WTC11 (cell line): Measurements from ENCODE around the gene IL11RA. TPM values are rescaled to one million over a fixed set of nuclear protein-coding genes. Genes with fewer than 3 reads are reported as not detected.

Experiments
- CBFB ChIP-seq: sonication (generic); formaldehyde crosslinking; IDR thresholded peaks from 2 replicates; pipeline ENCODE4 v1.8.1; 2022; ENCODE audit warnings: mild to moderate bottlenecking, low read depth, missing genetic modification reagents
- CREM ChIP-seq: sonication (generic); formaldehyde crosslinking; IDR thresholded peaks from 2 replicates; pipeline ENCODE4 v1.8.1; 2022; ENCODE audit warnings: mild to moderate bottlenecking, missing genetic modification reagents, moderate library complexity
- ESRRA ChIP-seq: sonication (generic); formaldehyde crosslinking; IDR thresholded peaks from 2 replicates; pipeline ENCODE4 v1.8.1; 2022; ENCODE audit warnings: mild to moderate bottlenecking, missing genetic modification reagents, borderline replicate concordance
- GABPB1 ChIP-seq: sonication (generic); formaldehyde crosslinking; IDR thresholded peaks from 2 replicates; pipeline ENCODE4 v1.8.1; 2023; ENCODE audit warnings: mild to moderate bottlenecking, missing genetic modification reagents
- HMGA2 ChIP-seq: fragments of 250-450 bp; sonication (Bioruptor Pico); IDR thresholded peaks from 2 replicates; pipeline ENCODE4 v1.4.0; 2021; ENCODE audit warnings: mild to moderate bottlenecking, moderate library complexity
- NR2C2 ChIP-seq: sonication (generic); formaldehyde crosslinking; IDR thresholded peaks from 2 replicates; pipeline ENCODE4 v1.8.0; 2022; ENCODE audit warnings: mild to moderate bottlenecking, missing genetic modification reagents
- NR3C1 ChIP-seq: sonication (generic); formaldehyde crosslinking; conservative IDR thresholded peaks from 2 replicates; pipeline ENCODE4 v1.8.1; 2023; ENCODE audit warnings: low read depth, mild to moderate bottlenecking, missing genetic modification reagents
- PRRX2 ChIP-seq: fragments of 250-450 bp; sonication (Bioruptor Pico); IDR thresholded peaks from 2 replicates; pipeline ENCODE4 v1.8.0; 2021; ENCODE audit warnings: mild to moderate bottlenecking
- RELA ChIP-seq: sonication (generic); formaldehyde crosslinking; IDR thresholded peaks from 2 replicates; pipeline ENCODE4 v1.8.1; 2022; ENCODE audit warnings: missing genetic modification reagents, mild to moderate bottlenecking, borderline replicate concordance
- SMAD4 ChIP-seq: sonication (generic); formaldehyde crosslinking; IDR thresholded peaks from 2 replicates; pipeline ENCODE4 v1.8.0; 2022; ENCODE audit warnings: mild to moderate bottlenecking, missing genetic modification reagents
- SOX15 ChIP-seq: fragments of 250-450 bp; sonication (Bioruptor Pico); IDR thresholded peaks from 2 replicates; pipeline ENCODE4 v1.9.0; 2021; ENCODE audit warnings: mild to moderate bottlenecking
- SP1 ChIP-seq: sonication (generic); formaldehyde crosslinking; conservative IDR thresholded peaks from 2 replicates; pipeline ENCODE4 v1.8.1; 2022; ENCODE audit warnings: missing genetic modification reagents
- TCF7 ChIP-seq: sonication (generic); formaldehyde crosslinking; IDR thresholded peaks from 2 replicates; pipeline ENCODE4 v1.8.0; 2022; ENCODE audit warnings: mild to moderate bottlenecking, low read depth, missing genetic modification reagents, moderate library complexity
- TEAD1 ChIP-seq: sonication (generic); formaldehyde crosslinking; IDR thresholded peaks from 2 replicates; pipeline ENCODE4 v1.8.0; 2022; ENCODE audit warnings: mild to moderate bottlenecking, missing genetic modification reagents
- TEAD4 ChIP-seq: sonication (generic); formaldehyde crosslinking; IDR thresholded peaks from 2 replicates; pipeline ENCODE4 v1.8.0; 2022; ENCODE audit warnings: mild to moderate bottlenecking, missing genetic modification reagents
- ZNF219 ChIP-seq: sonication (generic); formaldehyde crosslinking; IDR thresholded peaks from 2 replicates; pipeline ENCODE4 v1.8.0; 2023; ENCODE audit warnings: missing genetic modification reagents, mild to moderate bottlenecking, borderline replicate concordance
- total RNA-seq: library from RNA; stranded (reverse); gene quantifications from 3 replicates; pipeline ENCODE4 v1.2.3, GENCODE V29; 2021
- TF ChIP-seq, protein P1 (sequence below): sonication (generic); formaldehyde crosslinking; IDR thresholded peaks from 2 replicates; pipeline ENCODE4 v1.8.1; 2023; ENCODE audit warnings: mild to moderate bottlenecking, missing genetic modification reagents
- TF ChIP-seq, protein P2 (sequence below): sonication (generic); formaldehyde crosslinking; IDR thresholded peaks from 2 replicates; pipeline ENCODE4 v1.8.1; 2022; ENCODE audit warnings: missing genetic modification reagents, borderline replicate concordance
- TF ChIP-seq, protein P3 (sequence below): sonication (generic); formaldehyde crosslinking; IDR thresholded peaks from 2 replicates; pipeline ENCODE4 v1.8.0; 2022; ENCODE audit warnings: mild to moderate bottlenecking, missing genetic modification reagents
- TF ChIP-seq, protein P4 (sequence below): sonication (generic); formaldehyde crosslinking; IDR thresholded peaks from 2 replicates; pipeline ENCODE4 v1.8.1; 2023; ENCODE audit warnings: mild to moderate bottlenecking, missing genetic modification reagents, borderline replicate concordance
- TF ChIP-seq, protein P5 (sequence below): sonication (generic); formaldehyde crosslinking; IDR thresholded peaks from 2 replicates; pipeline ENCODE4 v1.8.0; 2022; ENCODE audit warnings: missing genetic modification reagents
- TF ChIP-seq, protein P6 (sequence below): sonication (generic); formaldehyde crosslinking; IDR thresholded peaks from 2 replicates; pipeline ENCODE4 v1.8.1; 2023; ENCODE audit warnings: mild to moderate bottlenecking, missing genetic modification reagents, moderate library complexity
- TF ChIP-seq, protein P7 (sequence below): sonication (generic); formaldehyde crosslinking; IDR thresholded peaks from 2 replicates; pipeline ENCODE4 v1.8.1; 2023; ENCODE audit warnings: mild to moderate bottlenecking, missing genetic modification reagents

Gene IL11RA
- total RNA-seq, 1 experiment from 2014 or later = 8.6 TPM

DNA sequence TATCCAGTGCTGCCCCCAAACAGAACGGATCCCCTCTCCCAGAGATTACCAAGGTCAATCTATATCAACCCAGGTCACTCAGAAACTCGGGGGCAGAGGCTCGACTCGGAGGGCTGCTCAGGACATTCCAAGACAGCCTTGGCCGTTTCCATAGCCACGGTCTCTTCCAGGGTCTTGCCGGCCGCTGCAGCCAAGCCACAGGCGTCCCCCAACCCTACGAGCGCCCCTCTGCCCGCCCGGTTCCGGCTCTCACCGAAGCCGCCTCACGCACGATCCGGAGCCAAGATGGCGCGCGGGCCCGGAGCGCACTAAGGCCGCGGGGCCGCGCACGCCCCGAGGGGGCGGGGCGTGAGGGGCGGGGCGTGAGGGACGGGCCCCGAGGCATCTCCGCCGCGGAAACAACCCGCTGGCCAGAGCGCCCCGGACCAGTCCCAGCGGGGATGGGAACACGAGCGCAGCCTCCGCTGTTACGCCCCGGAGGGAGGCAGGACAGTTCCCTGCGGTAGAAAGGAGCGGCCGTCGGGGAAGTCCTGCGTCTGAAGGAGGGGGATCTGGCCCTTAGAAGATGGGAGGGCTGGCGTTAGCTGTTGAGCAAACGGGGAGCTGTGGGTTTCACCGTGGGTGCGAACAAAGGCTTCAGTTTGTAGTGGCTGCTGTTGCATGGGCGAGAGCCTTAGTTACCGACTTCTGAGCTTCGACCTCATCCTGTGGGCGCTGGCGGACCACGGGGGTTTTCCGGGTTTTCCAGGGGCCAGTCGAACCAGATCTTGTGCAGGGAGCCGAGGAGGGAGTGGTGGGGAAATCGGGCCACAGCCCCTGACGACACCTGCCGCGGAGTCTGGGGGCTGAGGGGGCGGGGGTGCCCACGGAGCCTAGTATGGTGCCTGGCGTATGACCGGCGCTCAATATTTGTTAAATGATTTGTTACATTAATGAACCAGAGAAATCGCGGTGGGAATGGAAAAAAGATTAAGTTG is 39.9 kb upstream of the IL11RA start, which contains the start of gene RPP25L (continued):
- TF ChIP-seq ESRRA (CRISPR knock-in tag) (0 out of 2 replicates have a peak, but pooled peaks have one; percentile 55), TCF7 (CRISPR knock-in tag) (no peak), CREM (CRISPR knock-in tag) (0 out of 2 replicates have a peak, but pooled peaks have one; percentile 23), NR3C1 (CRISPR knock-in tag) (no peak), ZNF219 (CRISPR knock-in tag) (no peak), TEAD4 (CRISPR knock-in tag) (no peak), HMGA2 (no peak), CBFB (CRISPR knock-in tag) (no peak), TEAD1 (peak; percentile 53; the same call in 1 of the 2 replicates), SOX15 (CRISPR knock-in tag) (no peak), NR2C2 (no peak), RELA (CRISPR knock-in tag) (no peak), GABPB1 (CRISPR knock-in tag) (0 out of 2 replicates have a peak, but pooled peaks have one; percentile 30), PRRX2 (CRISPR knock-in tag) (no peak), SP1 (CRISPR knock-in tag) (peak; percentile 82), SMAD4 (CRISPR knock-in tag) (no peak)
- TF ChIP-seq, protein P1, sequence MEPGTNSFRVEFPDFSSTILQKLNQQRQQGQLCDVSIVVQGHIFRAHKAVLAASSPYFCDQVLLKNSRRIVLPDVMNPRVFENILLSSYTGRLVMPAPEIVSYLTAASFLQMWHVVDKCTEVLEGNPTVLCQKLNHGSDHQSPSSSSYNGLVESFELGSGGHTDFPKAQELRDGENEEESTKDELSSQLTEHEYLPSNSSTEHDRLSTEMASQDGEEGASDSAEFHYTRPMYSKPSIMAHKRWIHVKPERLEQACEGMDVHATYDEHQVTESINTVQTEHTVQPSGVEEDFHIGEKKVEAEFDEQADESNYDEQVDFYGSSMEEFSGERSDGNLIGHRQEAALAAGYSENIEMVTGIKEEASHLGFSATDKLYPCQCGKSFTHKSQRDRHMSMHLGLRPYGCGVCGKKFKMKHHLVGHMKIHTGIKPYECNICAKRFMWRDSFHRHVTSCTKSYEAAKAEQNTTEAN (CRISPR knock-in tag) = no peak
- TF ChIP-seq, protein P2, sequence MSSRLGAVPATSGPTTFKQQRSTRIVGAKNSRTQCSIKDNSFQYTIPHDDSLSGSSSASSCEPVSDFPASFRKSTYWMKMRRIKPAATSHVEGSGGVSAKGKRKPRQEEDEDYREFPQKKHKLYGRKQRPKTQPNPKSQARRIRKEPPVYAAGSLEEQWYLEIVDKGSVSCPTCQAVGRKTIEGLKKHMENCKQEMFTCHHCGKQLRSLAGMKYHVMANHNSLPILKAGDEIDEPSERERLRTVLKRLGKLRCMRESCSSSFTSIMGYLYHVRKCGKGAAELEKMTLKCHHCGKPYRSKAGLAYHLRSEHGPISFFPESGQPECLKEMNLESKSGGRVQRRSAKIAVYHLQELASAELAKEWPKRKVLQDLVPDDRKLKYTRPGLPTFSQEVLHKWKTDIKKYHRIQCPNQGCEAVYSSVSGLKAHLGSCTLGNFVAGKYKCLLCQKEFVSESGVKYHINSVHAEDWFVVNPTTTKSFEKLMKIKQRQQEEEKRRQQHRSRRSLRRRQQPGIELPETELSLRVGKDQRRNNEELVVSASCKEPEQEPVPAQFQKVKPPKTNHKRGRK (CRISPR knock-in tag) = no peak
- TF ChIP-seq, protein P3, sequence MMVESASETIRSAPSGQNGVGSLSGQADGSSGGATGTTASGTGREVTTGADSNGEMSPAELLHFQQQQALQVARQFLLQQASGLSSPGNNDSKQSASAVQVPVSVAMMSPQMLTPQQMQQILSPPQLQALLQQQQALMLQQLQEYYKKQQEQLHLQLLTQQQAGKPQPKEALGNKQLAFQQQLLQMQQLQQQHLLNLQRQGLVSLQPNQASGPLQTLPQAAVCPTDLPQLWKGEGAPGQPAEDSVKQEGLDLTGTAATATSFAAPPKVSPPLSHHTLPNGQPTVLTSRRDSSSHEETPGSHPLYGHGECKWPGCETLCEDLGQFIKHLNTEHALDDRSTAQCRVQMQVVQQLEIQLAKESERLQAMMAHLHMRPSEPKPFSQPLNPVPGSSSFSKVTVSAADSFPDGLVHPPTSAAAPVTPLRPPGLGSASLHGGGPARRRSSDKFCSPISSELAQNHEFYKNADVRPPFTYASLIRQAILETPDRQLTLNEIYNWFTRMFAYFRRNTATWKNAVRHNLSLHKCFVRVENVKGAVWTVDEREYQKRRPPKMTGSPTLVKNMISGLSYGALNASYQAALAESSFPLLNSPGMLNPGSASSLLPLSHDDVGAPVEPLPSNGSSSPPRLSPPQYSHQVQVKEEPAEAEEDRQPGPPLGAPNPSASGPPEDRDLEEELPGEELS (CRISPR knock-in tag) = 0 out of 2 replicates have a peak, but pooled peaks have one; percentile 47
- TF ChIP-seq, protein P4, sequence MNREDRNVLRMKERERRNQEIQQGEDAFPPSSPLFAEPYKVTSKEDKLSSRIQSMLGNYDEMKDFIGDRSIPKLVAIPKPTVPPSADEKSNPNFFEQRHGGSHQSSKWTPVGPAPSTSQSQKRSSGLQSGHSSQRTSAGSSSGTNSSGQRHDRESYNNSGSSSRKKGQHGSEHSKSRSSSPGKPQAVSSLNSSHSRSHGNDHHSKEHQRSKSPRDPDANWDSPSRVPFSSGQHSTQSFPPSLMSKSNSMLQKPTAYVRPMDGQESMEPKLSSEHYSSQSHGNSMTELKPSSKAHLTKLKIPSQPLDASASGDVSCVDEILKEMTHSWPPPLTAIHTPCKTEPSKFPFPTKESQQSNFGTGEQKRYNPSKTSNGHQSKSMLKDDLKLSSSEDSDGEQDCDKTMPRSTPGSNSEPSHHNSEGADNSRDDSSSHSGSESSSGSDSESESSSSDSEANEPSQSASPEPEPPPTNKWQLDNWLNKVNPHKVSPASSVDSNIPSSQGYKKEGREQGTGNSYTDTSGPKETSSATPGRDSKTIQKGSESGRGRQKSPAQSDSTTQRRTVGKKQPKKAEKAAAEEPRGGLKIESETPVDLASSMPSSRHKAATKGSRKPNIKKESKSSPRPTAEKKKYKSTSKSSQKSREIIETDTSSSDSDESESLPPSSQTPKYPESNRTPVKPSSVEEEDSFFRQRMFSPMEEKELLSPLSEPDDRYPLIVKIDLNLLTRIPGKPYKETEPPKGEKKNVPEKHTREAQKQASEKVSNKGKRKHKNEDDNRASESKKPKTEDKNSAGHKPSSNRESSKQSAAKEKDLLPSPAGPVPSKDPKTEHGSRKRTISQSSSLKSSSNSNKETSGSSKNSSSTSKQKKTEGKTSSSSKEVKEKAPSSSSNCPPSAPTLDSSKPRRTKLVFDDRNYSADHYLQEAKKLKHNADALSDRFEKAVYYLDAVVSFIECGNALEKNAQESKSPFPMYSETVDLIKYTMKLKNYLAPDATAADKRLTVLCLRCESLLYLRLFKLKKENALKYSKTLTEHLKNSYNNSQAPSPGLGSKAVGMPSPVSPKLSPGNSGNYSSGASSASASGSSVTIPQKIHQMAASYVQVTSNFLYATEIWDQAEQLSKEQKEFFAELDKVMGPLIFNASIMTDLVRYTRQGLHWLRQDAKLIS = no peak
- TF ChIP-seq, protein P5, sequence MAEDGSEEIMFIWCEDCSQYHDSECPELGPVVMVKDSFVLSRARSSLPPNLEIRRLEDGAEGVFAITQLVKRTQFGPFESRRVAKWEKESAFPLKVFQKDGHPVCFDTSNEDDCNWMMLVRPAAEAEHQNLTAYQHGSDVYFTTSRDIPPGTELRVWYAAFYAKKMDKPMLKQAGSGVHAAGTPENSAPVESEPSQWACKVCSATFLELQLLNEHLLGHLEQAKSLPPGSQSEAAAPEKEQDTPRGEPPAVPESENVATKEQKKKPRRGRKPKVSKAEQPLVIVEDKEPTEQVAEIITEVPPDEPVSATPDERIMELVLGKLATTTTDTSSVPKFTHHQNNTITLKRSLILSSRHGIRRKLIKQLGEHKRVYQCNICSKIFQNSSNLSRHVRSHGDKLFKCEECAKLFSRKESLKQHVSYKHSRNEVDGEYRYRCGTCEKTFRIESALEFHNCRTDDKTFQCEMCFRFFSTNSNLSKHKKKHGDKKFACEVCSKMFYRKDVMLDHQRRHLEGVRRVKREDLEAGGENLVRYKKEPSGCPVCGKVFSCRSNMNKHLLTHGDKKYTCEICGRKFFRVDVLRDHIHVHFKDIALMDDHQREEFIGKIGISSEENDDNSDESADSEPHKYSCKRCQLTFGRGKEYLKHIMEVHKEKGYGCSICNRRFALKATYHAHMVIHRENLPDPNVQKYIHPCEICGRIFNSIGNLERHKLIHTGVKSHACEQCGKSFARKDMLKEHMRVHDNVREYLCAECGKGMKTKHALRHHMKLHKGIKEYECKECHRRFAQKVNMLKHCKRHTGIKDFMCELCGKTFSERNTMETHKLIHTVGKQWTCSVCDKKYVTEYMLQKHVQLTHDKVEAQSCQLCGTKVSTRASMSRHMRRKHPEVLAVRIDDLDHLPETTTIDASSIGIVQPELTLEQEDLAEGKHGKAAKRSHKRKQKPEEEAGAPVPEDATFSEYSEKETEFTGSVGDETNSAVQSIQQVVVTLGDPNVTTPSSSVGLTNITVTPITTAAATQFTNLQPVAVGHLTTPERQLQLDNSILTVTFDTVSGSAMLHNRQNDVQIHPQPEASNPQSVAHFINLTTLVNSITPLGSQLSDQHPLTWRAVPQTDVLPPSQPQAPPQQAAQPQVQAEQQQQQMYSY (CRISPR knock-in tag) = peak; percentile 62
- TF ChIP-seq, protein P6, sequence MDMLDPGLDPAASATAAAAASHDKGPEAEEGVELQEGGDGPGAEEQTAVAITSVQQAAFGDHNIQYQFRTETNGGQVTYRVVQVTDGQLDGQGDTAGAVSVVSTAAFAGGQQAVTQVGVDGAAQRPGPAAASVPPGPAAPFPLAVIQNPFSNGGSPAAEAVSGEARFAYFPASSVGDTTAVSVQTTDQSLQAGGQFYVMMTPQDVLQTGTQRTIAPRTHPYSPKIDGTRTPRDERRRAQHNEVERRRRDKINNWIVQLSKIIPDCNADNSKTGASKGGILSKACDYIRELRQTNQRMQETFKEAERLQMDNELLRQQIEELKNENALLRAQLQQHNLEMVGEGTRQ (CRISPR knock-in tag) = peak; percentile 28; the same call in 1 of the 2 replicates
- TF ChIP-seq, protein P7, sequence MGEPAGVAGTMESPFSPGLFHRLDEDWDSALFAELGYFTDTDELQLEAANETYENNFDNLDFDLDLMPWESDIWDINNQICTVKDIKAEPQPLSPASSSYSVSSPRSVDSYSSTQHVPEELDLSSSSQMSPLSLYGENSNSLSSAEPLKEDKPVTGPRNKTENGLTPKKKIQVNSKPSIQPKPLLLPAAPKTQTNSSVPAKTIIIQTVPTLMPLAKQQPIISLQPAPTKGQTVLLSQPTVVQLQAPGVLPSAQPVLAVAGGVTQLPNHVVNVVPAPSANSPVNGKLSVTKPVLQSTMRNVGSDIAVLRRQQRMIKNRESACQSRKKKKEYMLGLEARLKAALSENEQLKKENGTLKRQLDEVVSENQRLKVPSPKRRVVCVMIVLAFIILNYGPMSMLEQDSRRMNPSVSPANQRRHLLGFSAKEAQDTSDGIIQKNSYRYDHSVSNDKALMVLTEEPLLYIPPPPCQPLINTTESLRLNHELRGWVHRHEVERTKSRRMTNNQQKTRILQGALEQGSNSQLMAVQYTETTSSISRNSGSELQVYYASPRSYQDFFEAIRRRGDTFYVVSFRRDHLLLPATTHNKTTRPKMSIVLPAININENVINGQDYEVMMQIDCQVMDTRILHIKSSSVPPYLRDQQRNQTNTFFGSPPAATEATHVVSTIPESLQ (CRISPR knock-in tag) = no peak
